Myometrial cell (primary cell): ENCODE measurements around the gene APBB3. TPM values are rescaled to one million over a fixed set of nuclear protein-coding genes. Genes with fewer than 3 reads are reported as not detected.

Experiments used
- total RNA-seq: library from RNA; depleted of rRNA; stranded (reverse); fragments of >200 nt; gene quantifications from 2 replicates; pipeline ENCODE4 v1.2.3, GENCODE V29; 2015

The APBB3 gene, protein sequence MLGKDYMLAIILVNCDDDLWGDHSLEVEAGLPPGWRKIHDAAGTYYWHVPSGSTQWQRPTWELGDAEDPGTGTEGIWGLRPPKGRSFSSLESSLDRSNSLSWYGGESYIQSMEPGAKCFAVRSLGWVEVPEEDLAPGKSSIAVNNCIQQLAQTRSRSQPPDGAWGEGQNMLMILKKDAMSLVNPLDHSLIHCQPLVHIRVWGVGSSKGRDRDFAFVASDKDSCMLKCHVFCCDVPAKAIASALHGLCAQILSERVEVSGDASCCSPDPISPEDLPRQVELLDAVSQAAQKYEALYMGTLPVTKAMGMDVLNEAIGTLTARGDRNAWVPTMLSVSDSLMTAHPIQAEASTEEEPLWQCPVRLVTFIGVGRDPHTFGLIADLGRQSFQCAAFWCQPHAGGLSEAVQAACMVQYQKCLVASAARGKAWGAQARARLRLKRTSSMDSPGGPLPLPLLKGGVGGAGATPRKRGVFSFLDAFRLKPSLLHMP
- total RNA-seq: 6.0 and 12.7 TPM in 2 replicates

DNA sequence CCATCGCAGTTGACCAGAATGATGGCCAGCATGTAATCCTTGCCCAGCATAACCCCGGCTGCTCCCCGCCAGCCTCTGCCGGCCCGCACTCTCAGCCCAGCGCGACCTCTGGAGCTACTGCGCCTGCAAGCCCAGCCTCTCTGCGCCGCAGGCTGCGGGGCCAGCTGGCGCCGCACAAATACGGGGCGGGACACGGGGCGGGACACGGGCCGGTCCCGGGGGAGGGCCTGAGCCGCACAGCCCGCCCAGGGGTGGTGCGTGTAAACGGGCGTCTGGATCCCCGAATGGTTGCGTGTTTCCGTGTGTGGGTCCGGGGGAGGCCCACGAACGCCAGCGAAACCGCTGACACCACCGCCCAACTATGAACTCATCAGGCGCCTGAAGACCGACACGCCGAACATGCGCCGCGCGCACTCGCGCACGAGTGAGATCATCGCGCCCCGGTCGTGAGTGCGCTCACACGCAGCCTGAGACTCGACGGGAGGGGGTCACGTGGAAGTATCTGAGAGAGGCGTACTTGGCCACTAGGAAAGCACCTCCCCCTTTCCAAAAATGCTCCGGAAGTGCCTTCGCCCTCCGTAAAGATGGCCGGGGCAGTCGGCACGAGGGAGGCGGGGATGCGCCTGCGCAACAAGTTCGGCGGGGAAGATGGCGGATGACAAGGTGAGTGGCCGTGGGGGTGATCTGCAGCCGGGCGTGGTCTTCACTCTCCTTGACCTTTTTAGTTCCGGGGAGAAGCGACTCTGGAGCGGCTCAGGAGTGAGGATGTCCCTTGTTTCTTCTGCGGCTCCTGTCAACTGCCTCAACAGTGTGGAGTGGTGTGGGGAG lies at the start of gene APBB3, which contains the start of gene SLC35A4:
Gene APBB3, minus strand, starts transcription at position 403 of the 828 bp plus-strand sequence. Its CDS starts 353 bp downstream, at position 50.
Gene SLC35A4, plus strand, starts transcription at position 633 of the 828 bp plus-strand sequence. CDS start 2,342 bp downstream, outside the sequence.

DNA sequence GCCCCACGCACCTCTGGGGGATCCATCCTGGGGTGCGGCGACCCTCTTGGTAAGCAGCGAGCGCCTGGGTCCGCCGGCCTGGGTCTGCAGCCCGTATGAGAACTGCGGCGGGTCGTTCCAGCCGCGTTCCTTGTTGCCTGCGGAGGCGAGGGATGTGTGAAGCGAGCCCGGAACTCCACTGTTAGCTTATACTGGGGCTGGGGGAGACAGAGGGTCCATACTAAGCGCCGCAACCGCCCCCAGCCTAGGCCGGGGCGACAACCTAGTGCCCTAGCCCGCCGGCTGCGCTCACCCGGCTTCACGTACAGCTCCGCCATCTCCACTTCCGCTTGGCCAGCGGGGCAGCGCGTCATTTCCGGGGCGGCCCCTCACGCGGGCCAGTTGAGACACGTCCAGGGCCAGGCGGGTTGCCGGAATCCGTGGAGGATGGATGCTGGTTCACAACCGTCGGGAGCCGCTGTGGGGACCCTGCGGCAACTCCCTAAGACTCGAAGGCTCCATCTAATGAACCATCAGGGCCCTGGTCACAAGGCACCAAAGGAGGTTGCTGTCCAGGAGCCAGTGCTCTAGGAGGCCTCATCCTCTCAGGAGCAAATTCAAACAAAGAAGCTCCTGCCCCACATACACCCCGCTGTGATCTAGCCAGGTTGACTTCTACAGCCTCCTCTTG lies 7.1 kb downstream of the APBB3 start, which contains the start of gene SRA1:
Gene SRA1, minus strand, starts transcription at position 338 of the 670 bp plus-strand sequence. Its CDS starts 21 bp downstream, at position 317.

DNA sequence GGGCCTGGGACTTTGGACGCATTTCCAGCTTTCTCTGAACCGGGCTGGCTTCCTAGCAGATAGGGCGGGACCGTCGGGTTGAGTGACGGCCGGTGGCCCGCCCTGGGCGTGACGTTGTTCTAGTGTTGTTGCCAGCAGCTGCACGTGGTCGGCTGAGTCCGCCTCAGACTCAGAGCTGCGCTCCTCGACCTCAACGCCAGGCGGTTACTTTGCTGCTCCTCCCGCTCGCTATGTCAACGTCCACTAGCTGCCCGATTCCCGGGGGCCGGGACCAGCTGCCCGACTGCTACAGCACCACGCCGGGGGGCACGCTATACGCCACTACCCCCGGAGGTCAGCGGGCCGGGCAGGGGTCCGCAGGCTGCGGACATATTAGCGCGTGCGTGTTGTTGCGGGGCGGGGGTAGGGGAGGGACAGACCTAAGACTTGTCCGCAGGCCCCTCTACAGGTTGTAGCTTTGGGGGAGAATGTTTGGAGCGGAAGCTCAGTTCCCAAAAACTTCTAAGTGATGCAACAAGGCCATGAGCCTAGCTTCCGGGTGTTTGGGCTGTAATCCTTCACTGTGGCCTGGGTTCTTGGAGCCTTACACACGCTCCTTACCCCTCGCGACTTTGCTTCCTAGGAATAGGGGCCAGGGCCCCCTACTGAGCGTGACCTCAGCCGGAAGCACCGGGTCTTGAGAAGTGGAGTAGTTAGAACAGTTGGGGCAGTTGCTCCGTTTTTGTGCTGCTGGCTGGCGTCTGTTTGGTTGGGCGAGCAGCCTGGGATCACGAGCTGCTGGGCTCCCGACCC lies 16.7 kb downstream of the APBB3 start, which contains the start of gene EIF4EBP3:
Gene EIF4EBP3, plus strand, starts transcription at position 155 of the 792 bp plus-strand sequence. Its CDS starts 76 bp downstream, at position 231.

Other genes starting within 250 kb of the APBB3 start
- gene HBEGF, start 218.0 kb downstream of the APBB3 start, total RNA-seq: 6.9 and 16.7 TPM in 2 replicates
- not detected in 2 replicates for gene SLC4A9, start 204.4 kb downstream of the APBB3 start, total RNA-seq
- 25.9 and 27.1 TPM in 2 replicates for gene ANKHD1, start 162.8 kb downstream of the APBB3 start, total RNA-seq
- gene EIF4EBP3, start 16.9 kb downstream of the APBB3 start, total RNA-seq: 0.53 and 3.5 TPM in 2 replicates
- gene SRA1, start 7.1 kb downstream of the APBB3 start, total RNA-seq: 50.2 and 66.6 TPM in 2 replicates
- gene SLC35A4, start 230 bp upstream of the APBB3 start, total RNA-seq: 32.8 and 38.3 TPM in 2 replicates
- 0.18 TPM in 1 of 2 replicates, not detected in the other for gene CD14, start 68.6 kb upstream of the APBB3 start, total RNA-seq
- 42.1 and 44.5 TPM in 2 replicates for gene TMCO6, start 74.9 kb upstream of the APBB3 start, total RNA-seq
- 55.4 and 63.6 TPM in 2 replicates for gene NDUFA2, start 83.0 kb upstream of the APBB3 start, total RNA-seq
- gene IK, start 83.2 kb upstream of the APBB3 start, total RNA-seq: 71.5 and 105 TPM in 2 replicates
- gene WDR55, start 100.3 kb upstream of the APBB3 start, total RNA-seq: 23.9 and 40.4 TPM in 2 replicates
- gene DND1, start 109.0 kb upstream of the APBB3 start, total RNA-seq: 0.18 and 0.29 TPM in 2 replicates
- gene HARS1, start 126.8 kb upstream of the APBB3 start, total RNA-seq: 103 TPM in 2 replicates
- 29.7 and 33.5 TPM in 2 replicates for gene HARS2, start 126.9 kb upstream of the APBB3 start, total RNA-seq
- 37.2 and 37.7 TPM in 2 replicates for gene ZMAT2, start 135.8 kb upstream of the APBB3 start, total RNA-seq
- not detected in 2 replicates for gene PCDHA1, start 221.5 kb upstream of the APBB3 start, total RNA-seq
- gene PCDHA2, start 230.3 kb upstream of the APBB3 start, total RNA-seq: not detected in 2 replicates
- 0.18 and 0.58 TPM in 2 replicates for gene PCDHA3, start 236.5 kb upstream of the APBB3 start, total RNA-seq
- gene PCDHA4, start 242.5 kb upstream of the APBB3 start, total RNA-seq: 0.35 TPM in 1 of 2 replicates, not detected in the other